A549 (cell line): ENCODE data around the gene ASAP2. TPM values are rescaled to one million over a fixed set of nuclear protein-coding genes. Genes with fewer than 3 reads are reported as not detected.

Experiments used
- ATAC-seq, 2 experiments: fragments of 200-7000 bp in 1 of 2; fragments of >200 bp in 1 of 2; cut with Nextera tagmentation in 1 of 2; cut with Tn5 transposase in 1 of 2; 3 replicates each; pipeline versions ENCODE4 v1.8.0 to v1.9.1; 2018 to 2020; ENCODE audit warnings: mild to moderate bottlenecking in 1 of 2, moderate library complexity in 1 of 2
- CTCF ChIA-PET: fragments of 300-600 bp; sonication (Branson Sonifier 250); formaldehyde crosslinking; extraction: SDS; loops from one replicate; lab custom pipeline; 2021; ENCODE audit warnings: antibody characterized with exemption, inconsistent platforms; lab: Yijun Ruan, JAX
- POLR2A ChIA-PET: fragments of 350-600 bp; formaldehyde crosslinking; extraction: SDS; loops from one replicate; lab custom pipeline; 2021; ENCODE audit warnings: antibody characterized with exemption, inconsistent platforms; lab: Yijun Ruan, JAX
- DNase-seq, 2 experiments: peaks; one replicate each; pipeline versions ENCODE4 v3.0.0 to v3.0.0-alpha.2; 2011 to 2016; ENCODE audit warnings: low read depth in 1 of 2, low spot score in 1 of 2
- FAIRE-seq: peaks from 2 replicates; lab custom pipeline; 2011; peaks lifted over from hg19 to GRCh38; lab: Jason Lieb, UNC
- H3K27ac ChIP-seq, 2 experiments: fragments of >200 bp; sonication (Bioruptor Twin); formaldehyde crosslinking; 3 replicates each; pipeline ENCODE4 v1.5.1; 2016 to 2017
- H3K4me1 ChIP-seq: fragments of >200 bp; sonication (Bioruptor Twin); formaldehyde crosslinking; 3 replicates; pipeline ENCODE4 v1.6.1; 2016
- H3K4me2 ChIP-seq: fragments of >200 bp; sonication (Bioruptor Twin); formaldehyde crosslinking; 3 replicates; pipeline ENCODE4 v1.6.1; 2016
- H3K4me3 ChIP-seq: fragments of >200 bp; sonication (Bioruptor Twin); formaldehyde crosslinking; 3 replicates; pipeline ENCODE4 v1.5.1; 2016
- H3K9me3 ChIP-seq: fragments of >200 bp; sonication (Bioruptor Twin); formaldehyde crosslinking; 3 replicates; pipeline ENCODE4 v1.6.1; 2016
- ATOH8 ChIP-seq: fragments of 250-450 bp; sonication (Bioruptor Pico); IDR thresholded peaks from 2 replicates; pipeline ENCODE4 v1.5.0; 2020; ENCODE audit warnings: low read depth, mild to moderate bottlenecking, moderate library complexity
- BCL3 ChIP-seq: fragments of >200 bp; sonication (Bioruptor Twin); formaldehyde crosslinking; IDR thresholded peaks from 3 replicates; pipeline ENCODE4 v1.6.1; 2016
- BHLHE40 ChIP-seq: IDR thresholded peaks from 2 replicates; pipeline ENCODE4 v1.6.1; 2012; ENCODE audit warnings: low read depth, low read length, inconsistent platforms
- CBX2 ChIP-seq: fragments of 200-600 bp; sonication (generic); IDR thresholded peaks from 2 replicates; pipeline ENCODE4 v1.6.1; 2016; ENCODE audit warnings: low read depth, mild to moderate bottlenecking, borderline replicate concordance
- CBX8 ChIP-seq: fragments of 200-600 bp; sonication (generic); IDR thresholded peaks from 2 replicates; pipeline ENCODE4 v1.6.1; 2016
- CTCF ChIP-seq: fragments of >200 bp; sonication (Bioruptor Twin); formaldehyde crosslinking; IDR thresholded peaks from 3 replicates; pipeline ENCODE4 v1.5.1; 2016
- EHF ChIP-seq: fragments of 250-450 bp; sonication (Bioruptor Pico); IDR thresholded peaks from 2 replicates; pipeline ENCODE4 v1.5.0; 2020; ENCODE audit warnings: mild to moderate bottlenecking
- ELK1 ChIP-seq: fragments of 150-350 bp; IDR thresholded peaks from 2 replicates; pipeline ENCODE4 v1.6.1; 2014; ENCODE audit warnings: low read depth, mild to moderate bottlenecking, low read length
- ESRRA ChIP-seq: fragments of 150-350 bp; IDR thresholded peaks from 2 replicates; pipeline ENCODE4 v1.6.1; 2014; ENCODE audit warnings: mild to moderate bottlenecking, low read length, borderline replicate concordance
- FOSL2 ChIP-seq, 2 experiments: fragments of 450-650 bp in 1 of 2; fragments of >200 bp in 1 of 2; sonication (Bioruptor Twin) in 1 of 2; formaldehyde crosslinking; IDR thresholded peaks; 2 replicates each; pipeline versions ENCODE4 v1.5.0 to v1.6.1; 2016 to 2020; ENCODE audit warnings: mild to moderate bottlenecking in 1 of 2, moderate library complexity in 1 of 2
- FOXS1 ChIP-seq: fragments of 250-450 bp; sonication (Bioruptor Pico); IDR thresholded peaks from 2 replicates; pipeline ENCODE4 v1.5.0; 2020; ENCODE audit warnings: mild to moderate bottlenecking, moderate library complexity
- HEYL ChIP-seq: fragments of 250-450 bp; sonication (Bioruptor Pico); IDR thresholded peaks from 2 replicates; pipeline ENCODE4 v1.8.0; 2021; ENCODE audit warnings: mild to moderate bottlenecking, moderate library complexity
- HOXA7 ChIP-seq: fragments of 250-450 bp; sonication (Bioruptor Pico); IDR thresholded peaks from 2 replicates; pipeline ENCODE4 v1.5.0; 2020; ENCODE audit warnings: mild to moderate bottlenecking, moderate library complexity
- JUN ChIP-seq, 2 experiments: fragments of >200 bp; sonication (Bioruptor Twin); formaldehyde crosslinking; IDR thresholded peaks; 2 replicates in 1 of 2; 3 replicates in 1 of 2; pipeline ENCODE4 v1.6.1; 2016 to 2017
- KDM1A ChIP-seq: fragments of 200-600 bp; sonication (generic); IDR thresholded peaks from 2 replicates; pipeline ENCODE4 v1.6.1; 2016; ENCODE audit warnings: low read depth, mild to moderate bottlenecking
- MAX ChIP-seq: IDR thresholded peaks from 2 replicates; pipeline ENCODE4 v1.6.1; 2012
- MAZ ChIP-seq: fragments of 150-350 bp; IDR thresholded peaks from 2 replicates; pipeline ENCODE4 v1.6.1; 2014; ENCODE audit warnings: antibody characterized with exemption, low read depth, low read length, borderline replicate concordance
- NFE2L2 ChIP-seq: fragments of 150-350 bp; conservative IDR thresholded peaks from 2 replicates; pipeline ENCODE4 v1.6.1; 2014; ENCODE audit warnings: low read length
- POLR2A ChIP-seq: IDR thresholded peaks from 2 replicates; pipeline ENCODE4 v1.6.1; 2012; ENCODE audit warnings: mild to moderate bottlenecking, low read length
- RAD21 ChIP-seq, 2 experiments: fragments of >200 bp in 1 of 2; sonication (Bioruptor Twin) in 1 of 2; formaldehyde crosslinking in 1 of 2; IDR thresholded peaks in 1 of 2; conservative IDR thresholded peaks in 1 of 2; 2 replicates in 1 of 2; 3 replicates in 1 of 2; pipeline ENCODE4 v1.6.1; 2012 to 2018; ENCODE audit warnings: inconsistent platforms in 1 of 2
- RARB ChIP-seq: fragments of 250-450 bp; sonication (Bioruptor Pico); IDR thresholded peaks from 2 replicates; pipeline ENCODE4 v1.8.0; 2021; ENCODE audit warnings: mild to moderate bottlenecking, moderate library complexity
- RCOR1 ChIP-seq: fragments of 150-350 bp; IDR thresholded peaks from 2 replicates; pipeline ENCODE4 v1.6.1; 2014; ENCODE audit warnings: antibody characterized with exemption, low read length, low read depth
- SMC3 ChIP-seq: fragments of >200 bp; sonication (Bioruptor Twin); formaldehyde crosslinking; IDR thresholded peaks from 3 replicates; pipeline ENCODE4 v1.6.1; 2018; ENCODE audit warnings: inconsistent platforms
- TP53 ChIP-seq: fragments of 250-450 bp; sonication (Bioruptor Pico); IDR thresholded peaks from 2 replicates; pipeline ENCODE4 v1.5.0; 2021; ENCODE audit warnings: mild to moderate bottlenecking, moderate library complexity
- ZC3H11A ChIP-seq: fragments of 450-650 bp; IDR thresholded peaks from 2 replicates; pipeline ENCODE4 v1.6.1; 2014; ENCODE audit warnings: antibody characterized with exemption, mild to moderate bottlenecking
- WGBS: methylation state at CpG from one replicate; pipeline ENCODE4 v1.1.6; 2017; ENCODE audit errors: missing lambda C conversion rate; 5-methylcytosine and 5-hydroxymethylcytosine counted together
- polyA plus RNA-seq, 4 experiments: library from polyadenylated mRNA; depleted of rRNA in 3 of 4; stranded (reverse); fragments of >200 nt; fragmentation: RNase III in 1 of 4; extraction: RNeasy Plus Mini Kit Qiagen cat#74134 plus additional on column Dnase treatment in 1 of 4; gene quantifications; 2 replicates in 3 of 4; 3 replicates in 1 of 4; pipeline ENCODE4 v1.2.3, GENCODE V29; 2011 to 2017

ASAP2 gene
- polyA plus RNA-seq, 2 of the 4 experiments (the other 2 are of a cell fraction): 17.8 to 27.9 TPM

GRCh38 chr2:9417725-9418124 lies 211.1 kb downstream of the ASAP2 start (continued):
- TF ChIP-seq CTCF (no peak), EHF (CRISPR knock-in tag) (no peak)
- TF ChIP-seq, all 56 proteins: peak for 0

- ChIA-PET POLR2A (no interaction called here), CTCF (interaction anchor here (0.8 to 1.7 kb wide), 3 partner anchors 17 to 271 kb away, joined by 3 to 4 read pairs (median 3); no protein-coding TSS in a partner anchor)
Measured at GRCh38 chr2:9418746-9419145, 212.1 kb downstream of the ASAP2 start.

GRCh38 chr2:9419541-9419940 lies 212.9 kb downstream of the ASAP2 start:
- ATAC-seq (no peak), DNase-seq (no peak), FAIRE-seq (no peak)
- CTCF ChIA-PET: interaction anchor here (0.5 to 1.7 kb wide), 2 partner anchors 18 to 20 kb away, joined by 3 to 4 read pairs; no protein-coding TSS in a partner anchor
- Histone ChIP-seq H3K27ac (no peak overlapping the region), H3K9me3 (no peaks in the 10 kb centered on the region), H3K4me3 (no peak overlapping the region), H3K4me1 (peaks cover 12% of the 10 kb centered on the region), H3K4me2 (no peak overlapping the region)
- POLR2A ChIA-PET: no interaction called here
- WGBS: 88% methylated on average over 3 of the region's 3 CpGs
- TF ChIP-seq SMC3: no peak
- no peak for TF ChIP-seq MAZ
- no peak for TF ChIP-seq CBX2
- no peak for TF ChIP-seq FOXS1 (CRISPR knock-in tag)
- no peak for TF ChIP-seq POLR2A
- no peak for TF ChIP-seq BHLHE40
- no peak for TF ChIP-seq HEYL (CRISPR knock-in tag)
- no peak for TF ChIP-seq FOSL2 (IDR thresholded peaks at IDR 0.05)
- TF ChIP-seq FOSL2 (CRISPR knock-in tag; IDR thresholded peaks at IDR 0.05): no peak
- TF ChIP-seq TP53: no peak
- TF ChIP-seq NFE2L2: no peak
- no peak for TF ChIP-seq ATOH8 (CRISPR knock-in tag)
- TF ChIP-seq MAX: no peak

More at GRCh38 chr2:9418746-9419145, 212.1 kb downstream of the ASAP2 start:
- Histone ChIP-seq H3K4me1 (peaks cover 9% of the 10 kb centered on the region), H3K9me3 (no peaks in the 10 kb centered on the region), H3K4me3 (no peak overlapping the region), H3K4me2 (no peak overlapping the region), H3K27ac (no peak overlapping the region)
- no peak for TF ChIP-seq MAX
- TF ChIP-seq BCL3: no peak
- no peak for TF ChIP-seq RARB (CRISPR knock-in tag)
- no peak for TF ChIP-seq JUN (IDR thresholded peaks at IDR 0.05)
- TF ChIP-seq RAD21 (conservative IDR thresholded peaks at IDR 0.05 in 1 of 2, IDR thresholded peaks at IDR 0.05 in 1 of 2): no peak
- TF ChIP-seq ESRRA: no peak
- TF ChIP-seq HOXA7 (CRISPR knock-in tag): no peak
- TF ChIP-seq ELK1: no peak
- no peak for TF ChIP-seq ZC3H11A
- TF ChIP-seq CBX8: no peak
- TF ChIP-seq CTCF: no peak
- no peak for TF ChIP-seq RCOR1
- TF ChIP-seq BHLHE40: no peak
- no peak for TF ChIP-seq KDM1A
- WGBS: 93% methylated on average over 4 of the region's 4 CpGs
- FAIRE-seq (no peak), DNase-seq (no peak), ATAC-seq (no peak)
